HG02610 (cell line): ENCODE data around the gene SH3BGRL3.

Source experiments
- ATAC-seq: cut with Tn5 transposase; IDR thresholded peaks from one replicate; pipeline ENCODE4 v1.9.1; 2021; ENCODE audit warnings: mild to moderate bottlenecking, moderate library complexity; ENCODE audit not compliant: unreplicated experiment

The SH3BGRL3 gene

GRCh38 chr1:26277261-26277661, 2.6 kb upstream of the SH3BGRL3 start:
- ATAC-seq, result no peak

GRCh38 chr1:26277719-26278118, 2.2 kb upstream of the SH3BGRL3 start:
- no peak for ATAC-seq

- ATAC-seq, result no peak
Observed at GRCh38 chr1:26278303-26278702, 1.6 kb upstream of the SH3BGRL3 start.

GRCh38 chr1:26278724-26279455, 996 bp upstream of the SH3BGRL3 start:
- ATAC-seq, result no peak

- ATAC-seq, result no peak
Observed at GRCh38 chr1:26280333-26281042, 602 bp downstream of the SH3BGRL3 start.

- ATAC-seq, result no peak
Observed at GRCh38 chr1:26281091-26281958, 1.4 kb downstream of the SH3BGRL3 start.

GRCh38 chr1:26281971-26282370, 2.1 kb downstream of the SH3BGRL3 start:
- no peak for ATAC-seq

GRCh38 chr1:26282401-26282918, 2.6 kb downstream of the SH3BGRL3 start:
- no peak for ATAC-seq

- no peak for ATAC-seq
Observed at GRCh38 chr1:26283279-26283853, 3.5 kb downstream of the SH3BGRL3 start.

- no peak for ATAC-seq
Observed at GRCh38 chr1:26283871-26284596, 4.1 kb downstream of the SH3BGRL3 start.

GRCh38 chr1:26284597-26285347, 4.9 kb downstream of the SH3BGRL3 start:
- ATAC-seq, result peak; percentile 32

- no peak for ATAC-seq
Observed at GRCh38 chr1:26285366-26286063, 5.6 kb downstream of the SH3BGRL3 start.

GRCh38 chr1:26286064-26286416, 6.2 kb downstream of the SH3BGRL3 start:
- no peak for ATAC-seq

- peak; percentile 49 for ATAC-seq
Observed at GRCh38 chr1:26287033-26287711, 7.3 kb downstream of the SH3BGRL3 start.

- ATAC-seq, result no peak
Observed at GRCh38 chr1:26287811-26288210, 7.9 kb downstream of the SH3BGRL3 start.

- ATAC-seq, result no peak
Observed at GRCh38 chr1:26288311-26288941, 8.5 kb downstream of the SH3BGRL3 start.

GRCh38 chr1:26289158-26290059, 9.5 kb downstream of the SH3BGRL3 start:
- ATAC-seq, result no peak
